HTERT RPE-1 (cell line): ENCODE data around the gene IKBKG.
"Not testable (repeated sequence)": the region's sequence is repeated elsewhere in the genome, so short reads cannot be mapped to it uniquely, and the experiment has no call there.

Source experiments
- in situ Hi-C: fragments of 300-500 bp; cut with MboI; formaldehyde crosslinking; loops from 4 replicates; pipeline ENCODE4 v1.14.3; 2020; ENCODE audit warnings: low sequenced_read_pairs

IKBKG gene, protein sequence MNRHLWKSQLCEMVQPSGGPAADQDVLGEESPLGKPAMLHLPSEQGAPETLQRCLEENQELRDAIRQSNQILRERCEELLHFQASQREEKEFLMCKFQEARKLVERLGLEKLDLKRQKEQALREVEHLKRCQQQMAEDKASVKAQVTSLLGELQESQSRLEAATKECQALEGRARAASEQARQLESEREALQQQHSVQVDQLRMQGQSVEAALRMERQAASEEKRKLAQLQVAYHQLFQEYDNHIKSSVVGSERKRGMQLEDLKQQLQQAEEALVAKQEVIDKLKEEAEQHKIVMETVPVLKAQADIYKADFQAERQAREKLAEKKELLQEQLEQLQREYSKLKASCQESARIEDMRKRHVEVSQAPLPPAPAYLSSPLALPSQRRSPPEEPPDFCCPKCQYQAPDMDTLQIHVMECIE

DNA sequence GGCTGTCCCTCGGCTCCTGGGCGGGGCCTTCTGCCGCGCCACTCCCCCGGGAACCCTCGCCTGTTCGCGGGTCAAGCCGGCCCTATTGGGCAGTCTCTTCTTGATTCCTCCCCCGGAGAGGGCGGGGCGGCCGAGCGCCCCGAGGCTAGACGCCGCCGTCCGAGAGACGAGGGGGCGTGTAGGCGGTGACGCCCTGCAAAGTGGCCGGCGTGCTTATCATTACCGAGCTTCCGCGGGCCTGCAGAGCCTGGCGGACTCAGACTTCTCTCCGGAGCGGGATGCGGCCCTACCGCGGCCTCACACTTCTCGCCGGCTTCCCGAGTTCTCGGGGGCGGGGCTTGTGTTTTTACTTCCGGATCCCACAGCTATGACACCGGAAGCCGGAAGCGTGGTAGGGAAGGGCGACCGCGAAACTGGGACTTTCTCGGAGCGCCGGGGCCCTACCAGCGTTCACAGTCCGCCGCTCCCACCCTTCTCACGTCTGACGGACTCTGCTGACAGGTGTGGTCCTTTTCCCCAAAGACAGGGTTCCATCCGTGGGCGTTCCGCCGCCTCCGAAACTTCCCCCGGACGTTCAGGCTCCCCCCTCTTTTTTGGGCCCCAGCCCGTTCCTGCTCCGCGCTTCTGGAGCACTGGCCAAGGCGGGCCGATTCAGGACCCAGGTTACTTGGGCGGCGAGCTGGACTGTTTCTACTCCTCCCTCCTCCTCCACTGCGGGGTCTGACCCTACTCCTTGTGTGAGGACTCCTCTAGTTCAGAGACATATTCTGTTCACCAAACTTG is at the start of gene IKBKG:
IKBKG (plus strand) TSS at position 376 of the 783 bp plus-strand sequence. CDS start 4,383 bp downstream, outside the sequence.
- in situ Hi-C loops, result no loop called here

DNA sequence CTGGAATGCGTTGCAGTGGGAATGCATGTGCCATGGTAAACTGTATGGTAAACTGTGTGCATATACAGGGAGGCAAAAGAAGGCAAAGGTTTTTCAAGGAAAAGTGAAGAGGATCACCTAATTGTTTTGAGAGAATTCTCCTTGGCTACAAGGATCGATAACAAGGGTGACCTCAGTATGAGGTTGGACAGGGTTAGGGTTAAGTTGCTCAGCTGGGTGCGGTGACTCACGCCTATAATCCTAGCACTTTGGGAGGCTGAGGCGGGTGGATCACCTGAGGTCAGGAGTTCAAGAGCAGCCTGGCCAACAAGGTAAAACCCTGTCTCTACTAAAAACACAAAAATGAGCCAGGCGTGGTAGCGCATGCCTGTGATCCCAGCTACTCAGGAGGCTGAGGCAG is 46.0 kb upstream of the IKBKG start:
- in situ Hi-C loops, result not testable (repeated sequence)

DNA sequence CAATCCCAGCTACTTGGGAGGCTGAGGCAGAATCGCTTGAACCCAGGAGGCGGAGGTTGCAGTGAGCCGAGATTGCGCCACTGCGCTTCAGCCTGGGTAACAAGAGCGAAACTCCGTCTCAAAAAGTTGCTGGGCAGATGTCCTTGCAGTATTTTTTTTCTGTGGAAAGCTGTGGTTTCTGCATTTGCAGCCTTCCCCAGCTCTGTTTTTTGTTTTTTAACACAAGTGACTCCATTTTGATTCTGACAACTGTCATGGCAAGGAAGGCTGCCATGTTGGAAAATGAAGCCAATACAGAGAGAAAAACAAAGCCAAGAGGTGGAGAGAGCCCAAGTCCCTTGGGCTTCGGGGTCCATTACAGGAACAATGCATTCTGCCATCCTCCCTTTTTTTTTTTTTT is 45.3 kb upstream of the IKBKG start:
- in situ Hi-C loops, result no loop called here

DNA sequence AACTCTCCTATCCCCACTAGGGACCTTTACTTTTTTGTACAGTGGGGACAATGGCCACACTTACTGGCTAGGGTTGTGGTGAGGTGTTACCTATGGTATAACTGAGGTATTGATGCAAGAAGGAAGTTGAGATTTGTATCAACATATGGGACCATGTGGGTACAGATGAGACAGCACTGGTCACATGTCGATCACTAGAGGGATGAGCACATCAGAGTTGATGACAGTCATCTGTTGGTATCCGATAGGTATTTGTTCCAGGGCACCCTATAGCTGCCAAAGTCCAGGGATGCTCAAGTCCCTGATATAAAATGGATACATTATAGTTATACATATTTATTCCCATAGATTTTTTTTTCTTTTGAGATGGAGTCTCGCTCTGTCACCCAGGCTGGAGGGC is 44.4 kb upstream of the IKBKG start:
- in situ Hi-C loops, result no loop called here

DNA sequence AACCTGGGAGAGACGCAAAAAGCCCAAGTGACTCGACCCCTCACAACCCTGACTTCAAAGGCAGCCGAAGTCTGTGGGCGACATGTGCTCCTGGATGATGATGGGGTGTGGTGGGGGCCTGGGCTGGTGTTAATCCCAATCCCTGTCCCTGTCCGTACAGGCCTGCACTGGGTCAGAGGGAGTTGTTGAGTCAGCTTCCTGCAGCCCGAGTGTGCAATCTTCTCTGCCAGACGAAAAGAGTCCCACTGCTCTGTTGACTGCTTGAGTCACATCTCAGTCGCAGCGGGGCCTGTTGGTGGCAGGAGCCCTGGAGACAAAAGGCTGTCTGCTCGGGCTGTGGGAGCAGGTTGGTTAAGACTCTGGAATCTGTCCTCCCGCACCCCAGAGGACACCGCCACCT is 41.7 kb upstream of the IKBKG start:
- in situ Hi-C loops, result no loop called here

DNA sequence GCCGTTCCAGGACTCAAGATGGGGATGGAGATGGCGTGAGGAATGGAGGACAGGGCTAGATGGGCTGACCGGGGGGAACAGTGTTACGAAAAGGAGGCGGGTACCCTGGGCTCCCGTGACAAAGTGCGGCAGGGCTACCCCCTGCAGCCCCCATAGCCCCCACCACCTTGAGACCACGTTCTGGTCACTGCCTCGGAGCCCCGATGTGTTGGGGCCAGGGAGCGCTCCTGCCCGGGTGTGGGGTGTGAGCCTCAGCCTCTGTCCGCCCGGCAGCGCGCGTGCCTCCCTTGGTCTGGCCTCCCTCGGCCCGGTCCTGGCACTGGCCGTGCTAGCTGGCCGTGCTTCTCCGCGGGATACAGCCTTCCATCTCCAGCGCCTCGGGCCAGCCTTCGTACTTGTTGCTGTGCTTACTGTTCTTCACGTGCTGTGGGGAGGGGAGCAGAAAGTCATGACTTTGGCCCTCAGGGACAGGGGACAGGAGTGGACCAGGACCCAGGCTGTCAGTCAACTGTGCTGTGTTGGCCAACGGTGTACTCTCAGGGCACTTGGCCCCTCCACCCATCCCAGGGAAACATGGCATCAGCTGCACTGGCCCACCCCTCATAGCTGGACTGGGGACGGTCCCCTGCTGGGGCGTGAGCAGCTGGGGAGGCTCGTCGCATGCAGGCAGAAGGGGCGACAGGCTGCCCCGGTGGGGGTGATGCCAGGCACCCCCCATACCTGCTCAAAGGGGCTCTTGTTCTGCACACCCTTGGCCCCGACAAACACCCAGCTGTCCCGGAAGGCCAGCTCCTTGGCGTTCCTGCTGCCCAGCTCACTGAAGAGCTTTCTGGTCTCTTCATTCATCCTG is 40.7 kb upstream of the IKBKG start:
- in situ Hi-C loops, result no loop called here

DNA sequence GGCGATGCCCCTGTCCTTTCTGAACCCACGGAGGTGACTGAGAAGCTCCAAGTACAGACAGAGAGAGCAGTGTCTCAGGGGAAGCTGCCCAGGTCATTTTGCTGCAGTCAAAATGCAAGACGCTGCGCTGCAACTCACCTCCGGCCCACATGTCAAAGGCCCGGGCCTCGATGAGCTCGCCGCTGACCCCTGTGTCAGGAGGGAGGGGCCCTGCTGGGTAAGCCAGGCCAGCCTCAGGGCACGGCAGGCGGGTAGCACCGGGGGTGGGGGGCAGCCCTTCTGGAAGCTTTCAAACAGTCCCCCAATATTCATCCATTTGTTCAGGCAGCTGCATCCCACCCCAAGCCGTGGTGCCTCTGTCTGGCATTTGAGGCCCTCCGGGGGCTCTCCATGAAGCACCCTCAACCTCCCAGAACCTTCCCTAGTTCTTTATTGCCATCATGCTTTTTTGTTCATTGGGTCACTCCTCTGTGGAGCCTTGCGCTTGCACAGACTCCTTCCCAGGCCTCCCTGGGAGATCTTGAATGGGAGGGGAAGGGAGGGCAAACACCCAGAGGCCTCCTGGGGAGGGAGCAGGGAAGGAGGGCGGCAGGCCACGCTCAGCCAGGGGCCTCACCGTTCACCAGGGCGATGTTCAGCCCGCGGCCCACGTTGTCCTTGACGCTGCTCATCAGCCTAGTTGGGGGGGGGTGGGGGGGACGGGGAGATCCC is 39.6 kb upstream of the IKBKG start:
- in situ Hi-C loops, result no loop called here

DNA sequence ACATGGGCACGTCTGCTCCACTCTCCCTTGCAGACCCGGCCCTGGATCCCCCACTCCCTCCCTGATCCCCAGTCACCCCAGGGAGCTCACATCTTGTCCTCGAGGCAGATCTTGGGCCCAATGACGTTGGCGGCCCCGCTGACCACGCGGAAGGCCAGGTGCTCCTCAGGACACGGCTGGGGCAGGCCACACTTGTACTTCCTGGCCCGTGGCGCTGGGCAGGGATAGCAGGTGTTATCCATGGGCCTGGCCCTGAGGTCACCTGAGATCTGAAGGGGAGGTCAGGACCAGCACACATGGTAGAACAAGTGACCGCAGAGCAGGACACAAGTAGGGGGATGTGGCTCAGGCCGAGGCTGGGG is 39.1 kb upstream of the IKBKG start:
- in situ Hi-C loops, result no loop called here

DNA sequence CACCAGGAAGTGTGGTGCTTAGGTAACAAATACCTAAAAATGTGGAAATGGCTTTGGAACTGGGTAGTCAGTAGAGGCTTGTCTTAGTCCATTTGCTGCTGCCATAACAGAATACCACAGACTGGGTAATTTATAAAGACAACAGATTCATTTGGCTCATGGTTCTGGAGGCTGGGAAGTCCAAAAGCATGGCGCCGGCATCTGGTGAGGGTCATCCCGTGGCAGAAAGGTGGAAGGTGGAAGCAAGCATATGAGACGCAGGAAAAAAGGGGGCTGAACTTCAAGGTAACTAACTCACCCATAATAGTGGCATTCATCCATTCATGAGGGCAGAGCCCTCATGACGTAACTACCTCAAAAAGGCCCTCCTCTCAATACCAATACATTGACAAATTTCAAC is 38.0 kb upstream of the IKBKG start:
- in situ Hi-C loops, result no loop called here

DNA sequence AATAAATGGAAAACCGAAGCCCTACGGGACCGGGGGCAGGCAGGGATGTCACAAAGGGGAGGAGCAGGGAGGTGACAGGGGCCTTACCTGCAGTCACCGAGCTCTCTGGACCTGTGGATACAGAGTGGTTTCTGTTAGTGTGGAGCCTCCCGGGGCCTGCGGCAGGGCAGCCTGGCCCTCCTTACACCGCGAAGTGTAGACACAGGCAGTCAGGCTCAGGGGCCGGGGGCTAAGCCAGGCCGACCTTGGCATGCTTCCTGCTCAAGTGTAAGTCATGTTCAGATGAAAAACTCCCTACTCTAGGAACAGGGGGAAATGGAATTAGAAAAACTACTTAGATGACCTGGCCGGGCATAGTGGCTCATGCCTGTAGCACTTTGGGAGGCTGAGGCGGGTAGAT is 35.7 kb upstream of the IKBKG start:
- in situ Hi-C loops, result no loop called here

DNA sequence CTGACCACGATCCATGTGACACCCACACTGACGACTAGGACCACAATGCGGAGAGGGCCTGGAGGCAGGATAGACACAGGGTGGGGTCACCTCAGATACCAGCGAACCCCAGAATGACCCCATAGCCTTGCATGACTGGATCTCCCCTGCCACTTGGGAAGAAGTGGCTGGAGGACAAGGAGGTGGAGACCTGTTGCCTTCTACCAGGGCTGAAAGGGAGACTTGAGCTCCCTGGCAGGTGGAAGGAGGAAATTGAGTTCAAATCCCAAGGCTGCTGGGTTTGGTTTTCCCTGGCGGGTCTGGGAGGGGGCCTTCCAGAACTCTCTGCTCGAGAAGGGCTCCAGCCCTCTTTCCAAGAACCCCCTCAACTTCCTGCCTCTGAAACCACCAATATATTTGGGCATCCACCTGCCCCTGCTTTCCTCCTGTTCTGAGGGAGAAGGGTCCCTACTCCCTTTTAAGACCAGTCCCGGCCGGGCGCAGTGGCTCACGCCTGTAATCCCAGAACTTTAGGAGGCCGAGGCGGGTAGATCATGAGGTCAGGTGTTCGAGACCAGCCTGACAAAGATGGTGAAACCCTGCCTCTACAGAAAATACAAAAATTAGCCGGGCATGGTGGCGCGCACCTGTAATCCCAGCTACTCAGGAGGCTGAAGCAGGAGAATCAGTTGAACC is 34.4 kb upstream of the IKBKG start:
- in situ Hi-C loops, result no loop called here

DNA sequence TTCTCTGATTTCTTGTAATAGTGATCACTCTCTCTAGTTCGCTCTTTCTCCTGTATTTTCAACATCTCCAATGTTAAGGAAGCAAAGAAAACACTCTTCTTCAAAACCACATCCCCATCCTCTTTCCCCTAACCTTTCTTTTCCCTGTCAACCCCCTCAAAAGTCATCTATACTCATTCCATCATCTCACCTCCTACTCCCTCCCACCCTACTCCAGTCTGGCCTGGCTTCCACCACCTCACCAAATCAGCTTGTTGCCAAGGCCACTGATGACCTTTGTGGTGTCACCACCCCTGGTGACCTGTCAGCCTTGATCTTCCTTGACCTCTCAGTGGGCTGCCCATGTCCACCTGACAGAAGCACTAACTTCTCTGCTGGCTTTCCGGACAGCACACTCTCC is 33.7 kb upstream of the IKBKG start:
- in situ Hi-C loops, result no loop called here

DNA sequence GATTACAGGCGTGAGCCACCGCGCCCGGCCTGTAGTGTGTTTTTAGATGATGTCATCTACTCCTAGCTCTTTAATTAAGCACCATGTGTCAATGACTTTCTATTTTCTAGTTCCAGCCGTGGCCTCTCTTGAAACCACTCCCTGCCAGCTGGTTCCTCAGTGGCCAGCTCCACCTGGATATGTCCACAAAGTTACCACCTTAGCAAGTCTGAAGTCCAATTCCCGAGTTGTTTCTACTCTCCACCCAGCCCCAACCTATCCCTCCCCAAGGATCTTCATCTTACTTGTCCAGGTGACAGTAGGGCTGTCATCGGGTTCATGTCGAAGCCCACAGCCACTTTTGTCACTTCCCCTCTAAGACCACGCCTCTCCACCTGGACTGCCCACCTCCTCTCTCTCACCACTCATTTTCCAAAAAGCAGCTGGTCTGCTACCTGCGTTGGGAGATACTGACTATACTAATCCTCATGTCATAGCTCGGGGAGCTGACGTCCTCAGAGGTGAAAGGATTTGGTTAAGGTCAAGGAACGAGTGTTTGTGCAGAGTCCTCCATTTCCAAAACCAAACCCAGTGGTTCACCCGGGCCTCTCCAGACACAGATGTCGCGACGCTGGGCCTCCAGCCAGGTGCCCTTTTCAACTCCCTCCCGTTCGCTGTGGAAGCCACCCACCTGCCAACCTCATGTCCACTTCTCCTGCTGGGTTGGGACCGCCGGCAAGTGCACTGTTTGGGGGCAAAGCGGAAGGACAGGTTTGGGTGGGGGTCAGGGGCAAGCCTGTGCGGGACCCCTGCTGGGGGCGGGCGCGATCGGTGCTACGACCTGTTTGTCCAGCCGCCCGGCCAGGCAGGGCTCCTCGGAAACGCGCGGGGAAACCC is 32.1 kb upstream of the IKBKG start:
- in situ Hi-C loops, result no loop called here

DNA sequence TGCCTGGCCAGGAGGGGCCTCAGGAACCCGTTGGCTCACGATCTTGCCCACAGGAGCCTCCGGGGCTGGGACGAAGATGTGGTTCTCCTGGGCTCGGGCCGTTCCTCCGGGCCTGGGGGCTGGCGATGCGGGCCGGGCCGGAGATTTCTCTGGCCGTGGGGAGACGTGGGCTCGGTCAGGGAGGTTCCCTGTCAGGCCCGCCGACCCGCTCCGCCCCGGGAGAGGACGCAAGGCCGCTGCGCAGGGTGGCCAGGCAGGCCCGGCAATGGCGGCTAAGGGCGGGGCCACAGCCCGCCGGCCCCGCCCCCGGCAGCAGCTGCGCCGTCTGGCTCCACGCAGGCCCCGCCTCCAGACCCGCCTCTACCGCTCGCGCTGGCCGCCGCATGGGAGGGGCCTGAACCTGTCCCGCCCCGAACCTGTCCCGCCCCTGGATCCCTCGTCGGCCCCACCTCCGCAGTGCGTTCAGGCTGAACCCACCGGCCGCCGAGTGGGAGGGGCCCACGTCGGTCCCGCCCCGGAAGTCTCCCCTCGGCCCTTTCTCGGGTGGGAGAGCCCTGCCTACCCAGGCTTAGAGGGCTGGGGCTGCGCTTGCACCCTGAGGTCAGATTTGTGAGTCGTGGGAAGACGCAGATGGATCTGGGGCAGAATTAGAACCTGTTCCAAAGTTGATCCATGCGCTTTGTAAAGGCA is 31.3 kb upstream of the IKBKG start, which contains the start of gene FAM3A:
FAM3A (minus strand) TSS at position 267 of the 690 bp plus-strand sequence. CDS start 460 bp downstream, outside the sequence.
- in situ Hi-C loops, result no loop called here

DNA sequence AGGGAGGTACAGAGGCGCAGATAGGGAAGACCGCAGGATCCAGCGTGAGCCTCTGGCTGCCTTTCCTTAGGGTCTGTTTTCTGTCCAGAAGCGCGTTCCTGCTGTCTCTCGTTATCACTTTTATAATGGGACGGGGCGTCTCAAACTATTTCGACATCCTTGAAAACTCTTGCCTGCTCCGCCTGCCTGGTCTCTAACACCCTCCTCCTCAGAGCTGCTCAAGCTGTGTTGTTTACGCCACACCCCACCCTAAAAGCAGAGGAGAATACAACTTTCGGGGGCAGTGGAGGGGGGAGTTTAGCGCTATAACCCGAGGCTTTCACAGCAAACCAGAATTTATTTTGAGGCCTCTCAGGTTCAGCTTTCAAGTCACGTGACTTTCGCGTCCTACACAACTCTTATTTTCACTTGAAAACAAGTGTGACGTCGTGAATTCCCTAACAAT is 30.7 kb upstream of the IKBKG start:
- in situ Hi-C loops, result no loop called here

DNA sequence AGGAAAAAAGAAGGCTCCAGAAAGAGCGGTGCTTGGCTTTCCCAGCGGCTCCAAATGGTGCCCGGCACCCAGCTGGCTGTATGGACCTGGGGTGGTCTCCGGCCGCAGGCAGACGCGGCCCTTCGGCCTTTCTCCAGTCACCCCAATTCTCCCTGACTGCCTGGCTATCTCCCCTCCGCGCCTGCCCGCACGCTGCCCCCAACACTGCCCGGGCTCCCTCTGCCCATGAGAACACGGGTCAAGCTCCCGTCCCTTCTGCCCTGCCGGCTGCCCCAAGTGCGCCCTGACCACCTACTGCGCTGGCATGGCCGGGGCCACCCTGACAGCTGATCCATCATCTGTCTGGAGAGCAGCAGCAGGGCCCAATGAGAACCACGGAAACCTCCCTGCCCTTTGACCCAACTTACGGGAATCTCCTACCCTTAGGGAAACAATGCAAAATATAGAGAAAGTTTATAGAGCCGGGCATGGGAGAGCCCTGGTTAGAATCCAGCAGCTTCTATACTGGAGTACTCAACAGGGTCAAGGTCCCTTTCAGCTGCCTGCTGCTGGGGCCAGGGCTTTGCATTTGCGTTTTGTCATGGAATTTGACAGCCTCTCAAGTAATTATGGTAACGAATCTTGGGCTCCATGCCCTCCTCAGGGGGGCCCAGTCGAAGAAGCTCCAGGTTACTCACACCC is 30.2 kb upstream of the IKBKG start:
- in situ Hi-C loops, result no loop called here

DNA sequence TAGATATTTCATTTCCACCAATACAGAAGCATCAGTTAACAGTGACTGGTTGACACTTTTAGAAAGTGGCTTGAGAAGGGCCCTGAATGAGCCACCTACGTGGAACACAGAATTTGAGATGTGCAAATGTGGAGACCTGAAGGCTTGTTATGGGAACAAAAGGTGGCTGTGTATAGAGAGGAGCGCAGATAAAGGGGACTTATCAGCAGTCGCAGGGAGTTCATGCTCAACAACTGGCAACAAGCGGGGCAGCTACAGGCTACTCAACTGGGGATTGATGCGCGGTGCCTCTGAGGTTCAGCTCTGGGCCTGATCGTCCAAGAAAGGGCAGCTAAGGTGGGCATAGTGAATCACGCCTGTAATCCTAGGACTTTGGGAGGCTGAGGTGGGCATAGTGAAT is 28.0 kb upstream of the IKBKG start:
- in situ Hi-C loops, result no loop called here
